NCI-H1417 (cell line): ENCODE data around the gene NRP2.

ENCODE experiments used
- DNase-seq, 3 experiments: peaks; one replicate each; lab custom pipeline; 2025; lab: John Stamatoyannopoulos, UW

Gene NRP2

GRCh38 chr2:205755923-205756322 is 73.6 kb downstream of the NRP2 start:
- no peak for DNase-seq

- no peak for DNase-seq
These were observed 75.0 kb downstream of the NRP2 start for GRCh38 chr2:205757271-205757670.

- no peak for DNase-seq
These were observed 75.8 kb downstream of the NRP2 start for GRCh38 chr2:205758051-205758450.

GRCh38 chr2:205758500-205758899 is 76.2 kb downstream of the NRP2 start:
- DNase-seq: no peak

GRCh38 chr2:205759257-205759656 is 77.0 kb downstream of the NRP2 start:
- DNase-seq: no peak

GRCh38 chr2:205759732-205760131 is 77.4 kb downstream of the NRP2 start:
- no peak for DNase-seq

GRCh38 chr2:205760157-205760556 is 77.9 kb downstream of the NRP2 start:
- DNase-seq: no peak

- no peak for DNase-seq
These were observed 79.1 kb downstream of the NRP2 start for GRCh38 chr2:205761421-205761820.

GRCh38 chr2:205762881-205763280 is 80.6 kb downstream of the NRP2 start:
- DNase-seq: no peak

GRCh38 chr2:205763708-205764211 is 81.5 kb downstream of the NRP2 start:
- DNase-seq: peak in 1 of 3 experiments; percentile 5

GRCh38 chr2:205764270-205764746 is 82.0 kb downstream of the NRP2 start:
- no peak for DNase-seq

- DNase-seq: no peak
These were observed 82.8 kb downstream of the NRP2 start for GRCh38 chr2:205765151-205765550.

- peak; percentile 50 to 84 (median 69) for DNase-seq
These were observed 84.6 kb downstream of the NRP2 start for GRCh38 chr2:205766779-205767359.

GRCh38 chr2:205767617-205768016 is 85.3 kb downstream of the NRP2 start:
- DNase-seq: peak in 1 of 3 experiments; percentile 34

- peak in 2 of 3 experiments; percentile 33 to 83 for DNase-seq
These were observed 86.0 kb downstream of the NRP2 start for GRCh38 chr2:205768341-205768740.

- no peak for DNase-seq
These were observed 86.7 kb downstream of the NRP2 start for GRCh38 chr2:205768815-205769494.

- DNase-seq: no peak
These were observed 87.2 kb downstream of the NRP2 start for GRCh38 chr2:205769495-205769850.

GRCh38 chr2:205769879-205770278 is 87.6 kb downstream of the NRP2 start:
- DNase-seq: peak; percentile 51 to 85 (median 67)

GRCh38 chr2:205770577-205770976 is 88.3 kb downstream of the NRP2 start:
- DNase-seq: peak in 1 of 3 experiments; percentile 35

GRCh38 chr2:205771031-205771430 is 88.7 kb downstream of the NRP2 start:
- no peak for DNase-seq

GRCh38 chr2:205771666-205772065 is 89.4 kb downstream of the NRP2 start:
- no peak for DNase-seq

GRCh38 chr2:205772983-205773382 is 90.7 kb downstream of the NRP2 start:
- peak; percentile 43 to 76 (median 71) for DNase-seq

- peak in 1 of 3 experiments; percentile 11 for DNase-seq
These were observed 91.7 kb downstream of the NRP2 start for GRCh38 chr2:205773989-205774388.
